HL-60 (cell line): ENCODE measurements around the gene DNAH17.

Experiments
- DNase-seq, 2 experiments: peaks; one replicate each; pipeline ENCODE4 v3.0.0-alpha.2; 2010 to 2020; ENCODE audit warnings: low read depth in 1 of 2, low spot score in 1 of 2
- H3K27ac ChIP-seq: fragments of 250-450 bp; sonication (Bioruptor Pico); replicated peaks from 2 replicates; pipeline ENCODE4 v1.5.1; 2020; ENCODE audit warnings: mild to moderate bottlenecking, moderate library complexity
- H3K27me3 ChIP-seq: fragments of 250-450 bp; sonication (Bioruptor Pico); 2 replicates; pipeline ENCODE4 v1.5.1; 2021; ENCODE audit warnings: mild to moderate bottlenecking, moderate library complexity; ENCODE audit not compliant: insufficient read depth, poor library complexity, severe bottlenecking
- H3K4me3 ChIP-seq: replicated peaks from 2 replicates; pipeline ENCODE4 v1.5.1; 2011; ENCODE audit warnings: mild to moderate bottlenecking, control low read depth, low read length; ENCODE audit not compliant: insufficient read depth
- GABPA ChIP-seq: IDR thresholded peaks from 2 replicates; pipeline ENCODE4 v1.6.1; 2012; ENCODE audit warnings: low read depth
- POLR2AphosphoS5 ChIP-seq: IDR thresholded peaks from 2 replicates; pipeline ENCODE4 v1.6.1; 2012; ENCODE audit warnings: low read depth
- SPI1 ChIP-seq: IDR thresholded peaks from 2 replicates; pipeline ENCODE4 v1.6.1; 2012; ENCODE audit warnings: low read depth, mild to moderate bottlenecking, borderline replicate concordance
- TF ChIP-seq, protein P1 (sequence below): IDR thresholded peaks from 2 replicates; pipeline ENCODE4 v1.6.1; 2012; ENCODE audit warnings: low read depth; ENCODE audit not compliant: insufficient replicate concordance
- TF ChIP-seq, protein P2 (sequence below): IDR thresholded peaks from one replicate; pipeline ENCODE4 v1.5.1; 2011; ENCODE audit warnings: low read length, control low read depth, inconsistent platforms; ENCODE audit not compliant: insufficient read depth

DNAH17 gene

DNA sequence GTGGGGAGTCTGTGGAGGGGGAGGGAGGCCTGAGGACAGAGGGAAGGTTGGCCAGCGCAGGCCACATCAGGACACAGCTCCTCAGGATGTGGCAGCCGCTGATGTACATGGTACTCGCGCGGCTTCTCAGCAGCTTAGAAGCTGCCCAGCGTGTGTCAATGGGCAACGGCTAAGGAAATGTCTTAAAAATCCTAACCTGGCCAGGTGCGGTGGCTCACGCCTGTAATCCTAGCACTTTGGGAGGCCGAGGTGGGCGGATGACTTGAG lies 145.6 kb downstream of the DNAH17 start:
- H3K27me3 ChIP-seq = no peaks in the 10 kb centered on the region
- no peak for DNase-seq
- H3K27ac ChIP-seq = no peak overlapping the region
- no peak overlapping the region for H3K4me3 ChIP-seq
- TF ChIP-seq SPI1 (no peak), POLR2AphosphoS5 (no peak), GABPA (no peak)
- TF ChIP-seq, protein P1, sequence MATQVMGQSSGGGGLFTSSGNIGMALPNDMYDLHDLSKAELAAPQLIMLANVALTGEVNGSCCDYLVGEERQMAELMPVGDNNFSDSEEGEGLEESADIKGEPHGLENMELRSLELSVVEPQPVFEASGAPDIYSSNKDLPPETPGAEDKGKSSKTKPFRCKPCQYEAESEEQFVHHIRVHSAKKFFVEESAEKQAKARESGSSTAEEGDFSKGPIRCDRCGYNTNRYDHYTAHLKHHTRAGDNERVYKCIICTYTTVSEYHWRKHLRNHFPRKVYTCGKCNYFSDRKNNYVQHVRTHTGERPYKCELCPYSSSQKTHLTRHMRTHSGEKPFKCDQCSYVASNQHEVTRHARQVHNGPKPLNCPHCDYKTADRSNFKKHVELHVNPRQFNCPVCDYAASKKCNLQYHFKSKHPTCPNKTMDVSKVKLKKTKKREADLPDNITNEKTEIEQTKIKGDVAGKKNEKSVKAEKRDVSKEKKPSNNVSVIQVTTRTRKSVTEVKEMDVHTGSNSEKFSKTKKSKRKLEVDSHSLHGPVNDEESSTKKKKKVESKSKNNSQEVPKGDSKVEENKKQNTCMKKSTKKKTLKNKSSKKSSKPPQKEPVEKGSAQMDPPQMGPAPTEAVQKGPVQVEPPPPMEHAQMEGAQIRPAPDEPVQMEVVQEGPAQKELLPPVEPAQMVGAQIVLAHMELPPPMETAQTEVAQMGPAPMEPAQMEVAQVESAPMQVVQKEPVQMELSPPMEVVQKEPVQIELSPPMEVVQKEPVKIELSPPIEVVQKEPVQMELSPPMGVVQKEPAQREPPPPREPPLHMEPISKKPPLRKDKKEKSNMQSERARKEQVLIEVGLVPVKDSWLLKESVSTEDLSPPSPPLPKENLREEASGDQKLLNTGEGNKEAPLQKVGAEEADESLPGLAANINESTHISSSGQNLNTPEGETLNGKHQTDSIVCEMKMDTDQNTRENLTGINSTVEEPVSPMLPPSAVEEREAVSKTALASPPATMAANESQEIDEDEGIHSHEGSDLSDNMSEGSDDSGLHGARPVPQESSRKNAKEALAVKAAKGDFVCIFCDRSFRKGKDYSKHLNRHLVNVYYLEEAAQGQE = no peak
- TF ChIP-seq, protein P2, sequence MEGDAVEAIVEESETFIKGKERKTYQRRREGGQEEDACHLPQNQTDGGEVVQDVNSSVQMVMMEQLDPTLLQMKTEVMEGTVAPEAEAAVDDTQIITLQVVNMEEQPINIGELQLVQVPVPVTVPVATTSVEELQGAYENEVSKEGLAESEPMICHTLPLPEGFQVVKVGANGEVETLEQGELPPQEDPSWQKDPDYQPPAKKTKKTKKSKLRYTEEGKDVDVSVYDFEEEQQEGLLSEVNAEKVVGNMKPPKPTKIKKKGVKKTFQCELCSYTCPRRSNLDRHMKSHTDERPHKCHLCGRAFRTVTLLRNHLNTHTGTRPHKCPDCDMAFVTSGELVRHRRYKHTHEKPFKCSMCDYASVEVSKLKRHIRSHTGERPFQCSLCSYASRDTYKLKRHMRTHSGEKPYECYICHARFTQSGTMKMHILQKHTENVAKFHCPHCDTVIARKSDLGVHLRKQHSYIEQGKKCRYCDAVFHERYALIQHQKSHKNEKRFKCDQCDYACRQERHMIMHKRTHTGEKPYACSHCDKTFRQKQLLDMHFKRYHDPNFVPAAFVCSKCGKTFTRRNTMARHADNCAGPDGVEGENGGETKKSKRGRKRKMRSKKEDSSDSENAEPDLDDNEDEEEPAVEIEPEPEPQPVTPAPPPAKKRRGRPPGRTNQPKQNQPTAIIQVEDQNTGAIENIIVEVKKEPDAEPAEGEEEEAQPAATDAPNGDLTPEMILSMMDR = no peak

DNA sequence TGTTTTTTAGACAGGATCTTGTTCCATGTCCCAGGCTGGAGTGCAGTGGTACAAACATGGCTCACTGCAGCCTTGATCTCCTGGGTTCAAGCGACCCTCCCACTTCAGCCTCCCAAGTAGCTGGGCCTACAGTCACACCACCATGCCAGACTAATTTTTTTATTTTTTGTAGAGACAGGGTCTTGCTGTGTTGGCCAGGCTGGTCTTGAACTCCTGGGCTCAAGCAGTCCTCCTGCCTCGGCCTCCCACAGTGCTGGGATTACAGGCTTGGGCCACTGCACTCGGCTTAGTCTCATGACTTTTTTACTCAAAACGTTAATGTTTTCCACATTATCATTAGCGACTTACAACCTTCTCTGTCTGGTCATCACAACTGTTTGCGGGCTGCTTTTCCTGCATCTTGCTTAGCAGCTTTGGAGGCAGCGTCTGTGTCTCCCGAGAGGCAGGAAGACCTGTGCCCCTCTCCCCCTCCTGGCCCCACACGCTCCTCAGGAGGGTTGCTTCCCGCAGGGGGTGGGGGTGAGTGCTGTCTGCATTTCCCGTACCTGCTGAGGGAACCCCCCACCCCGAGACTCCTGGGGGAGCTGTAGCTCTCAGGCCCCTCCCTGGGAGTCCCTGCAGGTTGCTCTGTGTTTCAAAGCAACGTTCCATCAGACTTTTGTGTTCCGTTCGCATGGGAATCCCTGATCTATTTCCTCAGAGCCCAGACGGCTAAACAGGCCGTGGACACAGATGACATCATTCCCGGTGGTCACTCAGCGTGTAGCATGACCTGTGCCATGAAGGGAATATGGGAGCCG lies 146.1 kb downstream of the DNAH17 start:
- TF ChIP-seq POLR2AphosphoS5 (no peak), GABPA (no peak), SPI1 (no peak)
- TF ChIP-seq, protein P2 = no peak
- DNase-seq = no peak
- Histone ChIP-seq H3K27ac (no peak overlapping the region), H3K27me3 (no peaks in the 10 kb centered on the region), H3K4me3 (no peak overlapping the region)

GRCh38 chr17:78429618-78429995 lies 147.6 kb downstream of the DNAH17 start:
- no peak overlapping the region for H3K27ac ChIP-seq
- TF ChIP-seq POLR2AphosphoS5 (no peak), SPI1 (no peak), GABPA (no peak)
- TF ChIP-seq, protein P2 = no peak
- TF ChIP-seq, protein P1 = no peak
- H3K4me3 ChIP-seq = no peak overlapping the region
- no peak for DNase-seq
- H3K27me3 ChIP-seq = no peaks in the 10 kb centered on the region
